ENCODE results near the gene PID1.

PID1 gene

DNA sequence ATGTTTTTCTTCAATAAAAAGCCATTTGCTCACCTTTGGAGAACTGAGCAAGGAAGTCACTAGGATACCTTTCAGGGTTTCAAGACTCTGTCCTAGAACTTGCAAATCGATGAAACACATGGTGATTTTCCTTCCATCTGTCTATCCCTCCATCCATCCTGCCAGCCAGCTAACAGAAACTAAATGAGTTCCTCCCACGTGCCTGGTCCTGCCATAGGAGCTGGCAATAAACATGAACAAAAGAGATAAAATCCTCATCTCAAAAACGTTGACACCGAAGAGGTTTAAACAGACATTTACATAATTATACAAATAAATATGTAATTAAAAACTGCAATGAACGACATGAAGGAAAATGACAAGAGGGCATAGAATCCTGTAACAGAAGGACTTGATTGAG, 249.0 kb downstream of the PID1 start:
- no peak for DNase-seq (ENCODE audit: low spot score)

GRCh38 chr2:229009816-229010215, 261.3 kb downstream of the PID1 start:
- no peak for DNase-seq (ENCODE audit: low spot score)

- DNase-seq (ENCODE audit: low spot score), result no peak
Measured at GRCh38 chr2:229003256-229003655, 267.8 kb downstream of the PID1 start.

DNA sequence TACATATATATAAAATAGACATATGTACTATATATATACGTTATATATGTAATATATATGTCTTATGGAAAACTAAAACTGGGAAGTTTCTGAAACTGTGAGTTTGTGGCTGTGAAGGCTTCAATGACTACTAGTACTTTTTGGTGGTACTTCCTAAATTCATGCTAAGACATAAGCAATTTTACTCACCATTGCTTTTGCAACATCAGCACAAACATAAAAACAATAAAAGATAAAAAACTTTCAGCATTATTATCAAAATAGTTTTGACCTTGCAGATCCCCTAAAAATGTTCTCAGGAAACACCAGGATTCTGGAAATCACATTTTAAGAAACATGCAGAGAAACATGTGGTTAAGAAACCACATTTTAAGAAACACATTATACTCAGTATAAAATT, 269.9 kb downstream of the PID1 start:
- DNase-seq (ENCODE audit: low spot score), result no peak

GRCh38 chr2:228999326-228999725, 271.8 kb downstream of the PID1 start:
- no peak for DNase-seq (ENCODE audit: low spot score)

- no peak for DNase-seq (ENCODE audit: low spot score)
Measured at GRCh38 chr2:228988786-228989185, 282.3 kb downstream of the PID1 start.

DNA sequence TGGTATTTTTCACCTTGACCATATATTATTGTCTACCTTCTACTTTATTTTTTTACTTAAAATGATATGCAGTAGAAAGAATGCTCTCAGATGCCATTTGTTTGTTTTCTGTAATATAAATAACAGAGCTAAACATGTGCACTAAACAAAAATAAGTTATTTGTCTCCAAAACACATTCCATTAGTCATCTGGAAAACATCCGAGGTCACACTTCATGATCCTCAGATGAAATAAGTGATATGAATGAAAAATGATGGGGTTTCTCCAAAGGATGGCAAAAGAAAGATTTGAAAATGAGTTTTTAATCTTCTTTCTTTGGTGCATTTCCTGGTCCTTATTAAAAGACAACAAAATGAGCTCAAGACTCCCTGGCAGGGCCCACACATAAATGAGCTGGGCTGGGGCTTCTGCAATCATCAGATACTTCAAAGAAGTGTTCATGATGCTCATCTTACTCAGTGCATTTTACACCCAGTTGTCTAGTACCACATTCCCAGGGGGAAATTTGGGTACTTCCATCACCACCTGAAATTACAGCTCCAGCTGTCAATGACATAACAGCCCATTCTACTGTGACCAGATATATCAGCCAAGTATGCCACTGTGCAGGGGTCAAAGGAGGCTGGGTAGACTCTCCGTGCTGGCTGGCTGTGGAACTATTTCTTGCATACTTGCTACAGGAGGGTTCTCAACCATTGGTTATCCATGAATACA, 283.5 kb downstream of the PID1 start:
- no peak for DNase-seq (ENCODE audit: low spot score)

GRCh38 chr2:228986961-228987360, 284.1 kb downstream of the PID1 start:
- no peak for DNase-seq (ENCODE audit: low spot score)

- DNase-seq (ENCODE audit: low spot score), result no peak
Measured at GRCh38 chr2:228983700-228984099, 287.4 kb downstream of the PID1 start.

- no peak for DNase-seq (ENCODE audit: low spot score)
Measured at GRCh38 chr2:228974169-228974568, 296.9 kb downstream of the PID1 start.

All from globus pallidus (tissue), 1 donor.